Upper lobe of right lung (tissue), 1 donor: ENCODE results near the gene CREBRF. TPM values are rescaled to one million over a fixed set of nuclear protein-coding genes. Genes with fewer than 3 reads are reported as not detected.

Source experiments
- ATAC-seq: fragments of 200-7000 bp; cut with Tn5 transposase; one replicate; pipeline ENCODE4 v1.9.1; 2020; ENCODE audit warnings: mild to moderate bottlenecking, moderate library complexity
- DNase-seq: peaks from one replicate; pipeline ENCODE4 v3.0.0-alpha.2; 2020
- H3K27ac ChIP-seq: fragments of 200-600 bp; one replicate; pipeline ENCODE4 v1.8.0; 2022
- H3K27me3 ChIP-seq: fragments of 200-600 bp; one replicate; pipeline ENCODE4 v1.8.0; 2022; ENCODE audit warnings: mild to moderate bottlenecking
- H3K36me3 ChIP-seq: fragments of 200-600 bp; one replicate; pipeline ENCODE4 v1.8.0; 2022
- H3K4me1 ChIP-seq: fragments of 200-600 bp; one replicate; pipeline ENCODE4 v1.8.0; 2022
- H3K4me3 ChIP-seq: fragments of 200-600 bp; one replicate; pipeline ENCODE4 v1.8.0; 2022; ENCODE audit warnings: mild to moderate bottlenecking
- H3K9me3 ChIP-seq: fragments of 200-600 bp; one replicate; pipeline ENCODE4 v1.8.0; 2022
- intact Hi-C: fragments of 100-400 bp; cut with DNase I; formaldehyde crosslinking; loops from one replicate; pipeline ENCODE4 v1.11.0; 2022
- total RNA-seq: library from RNA; stranded (reverse); fragmentation: NEBNext Ultra II Directional; extraction: Animal tissue kit (Norgen Biotek cat#: 25700); gene quantifications from one replicate; pipeline ENCODE4 v1.2.1, GENCODE V29; 2021
- TF ChIP-seq, protein P1 (sequence below): fragments of 200-600 bp; IDR thresholded peaks from one replicate; pipeline ENCODE4 v1.8.0; 2022; ENCODE audit warnings: antibody characterized with exemption
- donor health status: DM: no; HTN: yes; CAD: no; lungs with severe emphysema.

Gene CREBRF
- total RNA-seq, 1 donor from 2014 or later, result 47.4 TPM

DNA sequence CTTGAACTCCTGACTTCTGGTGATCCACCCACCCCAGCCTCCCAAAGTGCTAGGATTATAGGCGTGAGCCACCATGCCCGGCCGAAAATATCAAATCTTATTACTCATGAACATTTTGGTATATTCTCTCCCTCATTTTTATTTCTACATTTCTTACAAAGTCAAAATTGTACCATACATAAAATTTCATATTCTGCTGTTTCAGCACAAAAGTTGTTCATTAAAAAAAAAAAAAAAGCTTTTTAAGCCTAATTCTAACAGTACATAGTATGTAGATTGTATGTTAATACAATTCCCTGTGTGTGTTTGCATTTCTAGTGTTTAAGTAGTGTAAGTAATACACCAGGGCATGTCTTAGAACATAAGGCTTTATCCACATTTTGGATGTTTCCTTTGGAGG is 103.1 kb downstream of the CREBRF start:
- peaks cover 84% of the 10 kb centered on the region for H3K36me3 ChIP-seq
- TF ChIP-seq, protein P1, sequence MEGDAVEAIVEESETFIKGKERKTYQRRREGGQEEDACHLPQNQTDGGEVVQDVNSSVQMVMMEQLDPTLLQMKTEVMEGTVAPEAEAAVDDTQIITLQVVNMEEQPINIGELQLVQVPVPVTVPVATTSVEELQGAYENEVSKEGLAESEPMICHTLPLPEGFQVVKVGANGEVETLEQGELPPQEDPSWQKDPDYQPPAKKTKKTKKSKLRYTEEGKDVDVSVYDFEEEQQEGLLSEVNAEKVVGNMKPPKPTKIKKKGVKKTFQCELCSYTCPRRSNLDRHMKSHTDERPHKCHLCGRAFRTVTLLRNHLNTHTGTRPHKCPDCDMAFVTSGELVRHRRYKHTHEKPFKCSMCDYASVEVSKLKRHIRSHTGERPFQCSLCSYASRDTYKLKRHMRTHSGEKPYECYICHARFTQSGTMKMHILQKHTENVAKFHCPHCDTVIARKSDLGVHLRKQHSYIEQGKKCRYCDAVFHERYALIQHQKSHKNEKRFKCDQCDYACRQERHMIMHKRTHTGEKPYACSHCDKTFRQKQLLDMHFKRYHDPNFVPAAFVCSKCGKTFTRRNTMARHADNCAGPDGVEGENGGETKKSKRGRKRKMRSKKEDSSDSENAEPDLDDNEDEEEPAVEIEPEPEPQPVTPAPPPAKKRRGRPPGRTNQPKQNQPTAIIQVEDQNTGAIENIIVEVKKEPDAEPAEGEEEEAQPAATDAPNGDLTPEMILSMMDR, result no peak
- intact Hi-C loops, result no loop called here
- no peaks in the 10 kb centered on the region for H3K9me3 ChIP-seq
- H3K27me3 ChIP-seq, result no peaks in the 10 kb centered on the region
- DNase-seq (no peak), ATAC-seq (no peak)
- no peaks in the 10 kb centered on the region for H3K4me1 ChIP-seq
- H3K27ac ChIP-seq, result no peak overlapping the region
- H3K4me3 ChIP-seq, result no peak overlapping the region

DNA sequence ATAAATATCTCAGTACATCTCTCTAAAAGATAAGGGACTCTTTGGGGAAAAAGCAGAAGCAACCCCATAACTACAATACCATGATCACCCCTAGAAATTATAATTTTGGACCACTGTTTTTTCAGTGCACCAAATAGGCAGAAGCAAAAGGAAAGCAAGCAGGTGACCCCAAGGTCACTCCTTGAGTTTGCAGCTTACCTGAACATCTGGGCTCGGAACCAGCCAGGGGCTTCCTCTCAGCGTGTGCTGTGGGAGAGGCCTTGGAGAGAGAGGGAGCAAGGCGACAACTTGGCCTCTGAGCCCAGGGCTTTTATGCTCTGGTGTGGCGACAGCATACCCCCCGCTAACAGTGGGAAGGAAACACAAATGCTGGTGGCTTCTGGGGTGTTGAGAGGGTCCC is 105.0 kb downstream of the CREBRF start:
- ATAC-seq, result no peak
- no peak for DNase-seq
- Histone ChIP-seq H3K4me1 (no peaks in the 10 kb centered on the region), H3K9me3 (no peaks in the 10 kb centered on the region), H3K4me3 (no peak overlapping the region), H3K36me3 (peaks cover 71% of the 10 kb centered on the region), H3K27ac (no peak overlapping the region), H3K27me3 (no peaks in the 10 kb centered on the region)
- intact Hi-C loops, result no loop called here
- TF ChIP-seq, protein P1, result no peak

DNA sequence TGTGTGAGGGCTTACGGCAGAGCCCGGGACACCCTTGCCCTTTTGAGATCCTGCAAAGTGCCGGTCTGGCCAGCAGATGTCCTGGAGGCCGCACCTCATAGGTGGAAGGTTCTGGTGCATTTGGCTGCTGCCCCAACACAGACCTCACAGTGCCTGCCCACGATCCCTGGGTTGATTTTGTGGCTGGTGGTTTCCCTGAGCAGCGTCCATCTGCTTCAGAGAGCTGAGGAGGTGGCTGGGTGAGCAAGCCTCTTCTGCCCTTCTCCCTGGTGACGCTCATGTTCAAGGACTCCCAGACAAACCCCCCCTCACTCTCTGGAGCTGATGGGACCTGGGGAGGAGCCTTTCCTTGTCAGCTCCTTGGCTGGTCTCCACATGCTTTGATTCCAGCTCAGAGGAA is 107.1 kb downstream of the CREBRF start:
- TF ChIP-seq, protein P1, result no peak
- no peaks in the 10 kb centered on the region for H3K4me1 ChIP-seq
- peaks cover 62% of the 10 kb centered on the region for H3K36me3 ChIP-seq
- intact Hi-C loops, result no loop called here
- DNase-seq (no peak), ATAC-seq (no peak)
- H3K9me3 ChIP-seq, result no peaks in the 10 kb centered on the region
- H3K27ac ChIP-seq, result no peak overlapping the region
- no peak overlapping the region for H3K4me3 ChIP-seq
- no peaks in the 10 kb centered on the region for H3K27me3 ChIP-seq

DNA sequence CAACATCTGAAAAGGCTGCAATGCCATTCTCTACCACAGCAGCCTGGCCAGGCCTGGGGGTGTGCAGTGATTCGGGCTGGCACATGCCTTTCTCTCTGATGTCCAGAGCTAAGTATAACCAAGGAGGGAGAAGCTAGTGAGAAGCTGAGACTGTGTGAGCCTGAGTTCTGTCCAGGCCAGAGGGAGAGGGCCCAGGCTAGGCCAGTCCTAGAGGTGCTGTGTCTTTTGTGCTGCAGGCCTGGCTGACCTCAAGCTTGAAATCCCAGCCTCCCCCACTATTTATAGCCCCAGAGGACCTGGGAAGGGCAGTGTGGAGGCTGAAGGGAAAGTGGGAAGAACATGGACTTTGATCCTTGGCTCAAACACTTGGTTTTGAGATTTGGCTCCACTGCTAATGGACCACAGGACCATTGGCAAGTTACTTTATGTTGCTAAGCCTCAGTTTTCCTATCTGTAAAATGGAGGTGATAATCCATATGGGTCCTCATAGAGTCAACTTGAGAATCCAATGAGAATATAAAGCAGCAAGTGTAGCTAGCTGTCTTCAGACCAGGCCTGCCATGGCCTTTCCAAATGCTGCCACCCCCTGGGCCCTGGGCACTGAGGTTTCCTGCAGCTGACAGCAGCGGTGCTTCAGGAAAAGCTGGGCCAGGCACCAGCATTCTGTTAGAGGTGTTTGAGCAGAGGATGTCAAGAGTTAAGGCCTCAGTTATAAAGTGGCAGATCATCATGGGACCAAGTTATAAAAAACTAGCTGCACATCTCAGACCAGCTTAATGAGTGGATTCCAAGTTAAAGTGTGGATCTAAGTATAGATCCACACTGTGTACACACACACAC is 109.2 kb downstream of the CREBRF start:
- Histone ChIP-seq H3K4me1 (no peaks in the 10 kb centered on the region), H3K9me3 (no peaks in the 10 kb centered on the region), H3K36me3 (peaks cover 45% of the 10 kb centered on the region), H3K27ac (no peak overlapping the region), H3K27me3 (no peaks in the 10 kb centered on the region), H3K4me3 (no peak overlapping the region)
- TF ChIP-seq, protein P1, result no peak
- DNase-seq, result no peak
- intact Hi-C loops, result no loop called here
- no peak for ATAC-seq

DNA sequence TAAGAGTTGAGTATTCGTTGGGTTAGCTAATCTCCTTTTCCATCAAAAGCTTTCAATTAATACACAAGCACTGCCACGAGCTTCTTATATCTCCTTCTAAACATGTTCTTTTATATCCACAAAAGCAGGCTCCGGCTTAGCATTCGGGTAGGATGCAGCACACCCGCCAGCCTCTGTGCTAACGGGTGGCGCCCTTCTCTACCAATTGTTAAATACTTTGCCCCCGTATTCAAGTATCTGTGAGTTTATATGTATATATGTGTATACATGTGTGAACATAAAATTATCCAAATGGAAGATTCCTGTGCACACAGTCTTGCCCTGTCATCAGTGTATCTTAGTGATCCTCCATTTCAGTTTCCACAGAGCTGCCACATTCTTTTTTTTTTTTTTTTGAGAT is 116.0 kb downstream of the CREBRF start:
- no peak overlapping the region for H3K4me3 ChIP-seq
- no peak overlapping the region for H3K27ac ChIP-seq
- no peaks in the 10 kb centered on the region for H3K9me3 ChIP-seq
- no peaks in the 10 kb centered on the region for H3K4me1 ChIP-seq
- no peak for ATAC-seq
- TF ChIP-seq, protein P1, result no peak
- peaks cover 5% of the 10 kb centered on the region for H3K27me3 ChIP-seq
- intact Hi-C loops, result no loop called here
- no peak for DNase-seq
- H3K36me3 ChIP-seq, result no peaks in the 10 kb centered on the region
